Activated CD4-positive, alpha-beta T cell treated with anti-CD3 and anti-CD28 coated beads, Interleukin-10, Interleukin-2, amounts not matched to agents 100 ng/mL and 50 ng/mL, durations not matched to agents 16 hours and 8 hours (primary cell): ENCODE data around the gene AIMP2.
"Not testable (repeated sequence)": the region's sequence is repeated elsewhere in the genome, so short reads cannot be mapped to it uniquely, and the experiment has no call there.

ENCODE experiments used
- DNase-seq: peaks from one replicate; pipeline ENCODE4 v3.0.0-alpha.2; 2020

Gene AIMP2

GRCh38 chr7:6026820-6027311, 17.8 kb downstream of the AIMP2 start:
- no peak for DNase-seq

DNA sequence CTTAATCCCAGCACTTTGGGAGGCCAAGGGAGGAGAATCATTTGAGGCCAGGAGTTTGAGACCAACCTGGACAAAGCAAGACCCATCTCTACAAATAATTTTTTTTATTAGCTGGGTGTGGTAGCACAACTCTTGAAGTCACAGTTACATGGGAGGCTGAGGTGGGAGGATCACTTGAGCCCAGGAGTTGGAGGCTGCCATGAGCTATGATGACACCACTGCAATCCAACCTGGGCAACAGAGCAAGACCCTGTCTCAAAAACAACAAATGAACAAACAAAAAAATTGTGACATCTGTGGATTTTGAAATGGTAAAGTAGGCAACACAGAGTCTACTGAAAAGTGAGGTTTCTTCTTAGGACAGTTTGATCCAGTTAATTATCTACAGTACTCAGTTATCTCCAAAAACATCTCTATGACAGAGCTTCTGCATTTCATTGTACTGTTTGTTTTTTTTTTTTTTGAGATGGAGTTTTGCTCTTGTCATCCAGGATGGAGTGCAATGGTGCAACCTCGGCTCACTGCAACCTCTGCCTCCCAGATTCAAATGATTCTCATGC, 18.8 kb downstream of the AIMP2 start:
- DNase-seq, result no peak

DNA sequence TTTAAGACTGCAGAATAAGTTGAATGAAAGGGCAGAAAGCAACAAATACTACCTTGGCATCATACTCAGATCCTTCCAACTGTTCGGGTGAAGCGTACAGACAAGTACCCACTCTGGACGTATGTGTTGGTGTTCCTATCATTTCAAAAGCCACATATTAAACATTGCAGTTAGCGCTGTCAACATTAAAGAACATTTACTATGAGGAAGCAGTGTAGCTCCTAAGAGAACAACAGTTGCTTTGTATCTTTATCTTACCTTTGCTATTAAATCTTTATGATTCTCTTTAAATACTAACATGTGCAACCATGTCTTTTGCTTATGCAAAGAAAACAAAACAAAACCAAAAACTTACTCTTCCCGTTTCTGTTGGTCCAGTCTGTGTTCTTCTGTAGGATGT, 19.5 kb downstream of the AIMP2 start:
- no peak for DNase-seq

GRCh38 chr7:6030988-6031387, 21.9 kb downstream of the AIMP2 start, which contains the start of gene ANKRD61:
Gene ANKRD61 (plus strand): TSS chr7:6031376. CDS start chr7:6031376, 0 bp downstream.
- DNase-seq, result no peak

DNA sequence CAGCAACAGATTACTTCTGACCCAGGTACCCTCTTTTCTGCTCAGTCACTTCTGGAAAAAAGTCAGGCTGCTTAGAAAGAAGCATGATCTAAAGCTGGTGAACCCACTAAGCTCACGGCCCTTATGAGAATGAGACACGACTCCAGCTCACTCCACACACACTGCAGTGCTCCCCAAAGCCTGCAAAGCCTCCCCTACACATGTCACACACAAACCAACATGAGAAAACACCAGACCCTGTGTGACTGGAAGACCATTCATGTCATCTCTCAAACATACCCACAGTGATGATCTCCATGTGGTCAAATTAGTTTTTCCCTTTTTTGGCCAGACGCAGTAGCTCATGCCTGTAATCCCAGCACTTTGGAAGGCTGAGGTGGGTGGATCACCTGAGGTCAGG, 22.5 kb downstream of the AIMP2 start:
- no peak for DNase-seq

DNA sequence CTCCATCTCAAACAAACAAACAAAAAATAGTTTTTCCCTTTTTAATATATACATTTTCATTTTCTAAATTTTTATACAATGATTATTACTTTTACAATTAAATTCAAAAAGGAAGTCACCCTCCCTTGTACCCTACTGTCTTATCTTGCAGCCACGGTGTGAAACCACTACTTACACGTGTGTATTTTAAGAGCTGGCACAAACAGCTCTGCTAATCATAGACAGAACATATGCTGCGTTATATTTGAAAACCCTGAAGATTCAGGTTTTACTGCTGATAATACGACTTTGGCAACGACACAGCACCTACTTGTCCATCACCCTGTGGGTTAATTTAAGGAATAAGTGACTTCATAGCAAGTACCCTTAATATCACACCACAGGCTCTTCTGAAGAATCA, 23.1 kb downstream of the AIMP2 start:
- DNase-seq, result no peak

- DNase-seq, result no peak
These were observed 23.6 kb downstream of the AIMP2 start for GRCh38 chr7:6032641-6033040.

DNA sequence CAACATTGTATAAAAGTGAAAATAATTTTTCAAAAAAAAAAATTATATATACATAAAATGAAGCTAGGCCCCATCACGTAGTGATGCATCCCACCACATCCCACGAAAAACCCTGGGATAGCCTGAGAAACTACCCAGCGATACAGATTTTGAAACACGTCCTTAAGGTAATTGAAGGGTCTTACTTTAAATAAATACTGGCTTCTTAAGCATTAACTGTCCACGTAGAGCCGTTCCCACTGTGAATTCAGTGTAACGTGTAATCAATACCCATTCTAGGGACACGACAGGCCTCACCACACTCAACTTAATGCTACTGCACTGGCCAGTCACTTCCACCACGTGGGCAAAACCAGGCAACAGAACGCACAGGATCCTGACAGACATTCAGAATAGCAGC, 26.1 kb downstream of the AIMP2 start:
- no peak for DNase-seq

DNA sequence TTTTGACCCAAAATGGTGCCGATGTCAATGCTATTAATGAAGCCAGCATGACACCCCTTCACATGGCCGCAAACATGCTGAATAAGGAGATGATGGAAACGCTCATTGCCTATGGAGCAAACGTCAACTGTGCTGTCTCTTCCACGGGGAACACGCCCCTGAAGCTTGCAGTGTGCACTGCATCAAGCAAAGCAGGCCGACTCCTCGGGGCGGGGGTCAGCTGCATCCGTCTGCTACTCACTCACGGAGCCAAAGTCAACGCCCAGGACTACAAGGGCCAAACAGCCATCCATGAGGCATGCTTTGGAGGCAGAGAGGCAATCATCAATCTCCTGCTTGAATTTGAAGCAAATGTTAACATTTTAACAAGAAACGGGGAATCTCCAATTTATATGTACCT, 26.6 kb downstream of the AIMP2 start:
- no peak for DNase-seq

- no peak for DNase-seq
These were observed 40.7 kb downstream of the AIMP2 start for GRCh38 chr7:6049780-6050179.

- DNase-seq, result not testable (repeated sequence)
These were observed 42.1 kb downstream of the AIMP2 start for GRCh38 chr7:6051185-6051584.

- peak; percentile 15 for DNase-seq
These were observed 47.5 kb downstream of the AIMP2 start for GRCh38 chr7:6056616-6057015.

DNA sequence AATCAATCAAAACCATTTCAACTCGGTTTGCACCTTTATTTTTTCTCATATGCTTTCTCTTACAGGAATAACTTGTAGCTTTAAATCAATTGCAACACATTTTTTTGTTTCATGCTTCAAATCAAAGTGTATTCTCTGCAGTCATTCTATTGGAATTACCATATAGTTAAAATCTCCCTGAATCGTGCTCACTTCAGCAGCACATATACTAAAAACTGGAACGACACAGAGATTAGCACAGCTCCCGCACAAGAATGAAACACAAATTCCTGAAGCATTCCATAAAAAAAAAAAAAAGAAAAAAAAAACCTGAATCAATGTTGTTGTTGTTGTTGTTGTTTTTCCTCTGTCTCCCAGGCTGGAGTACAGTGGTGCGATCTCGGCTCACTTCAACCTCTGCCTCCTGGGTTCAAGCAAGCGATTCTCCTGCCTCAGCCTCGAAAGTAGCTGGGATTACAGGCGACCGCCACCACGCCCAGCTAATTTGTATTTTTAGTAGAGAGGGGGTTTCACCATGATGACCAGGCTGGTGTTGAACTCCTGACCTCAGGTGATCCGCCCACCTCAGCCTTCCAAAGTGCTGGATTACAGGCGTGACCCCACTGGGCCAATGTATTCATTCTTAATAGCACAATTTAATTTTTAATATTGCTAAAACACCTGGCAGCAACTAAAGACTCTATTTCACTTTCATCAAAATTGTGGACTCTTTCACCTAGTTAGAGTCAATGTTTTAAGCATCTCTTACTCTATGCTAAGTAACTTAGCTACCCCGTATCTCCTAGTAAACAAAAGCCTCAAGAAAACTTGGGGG, 48.5 kb downstream of the AIMP2 start:
- no peak for DNase-seq

- not testable (repeated sequence) for DNase-seq
These were observed 50.9 kb downstream of the AIMP2 start for GRCh38 chr7:6059941-6060340.

DNA sequence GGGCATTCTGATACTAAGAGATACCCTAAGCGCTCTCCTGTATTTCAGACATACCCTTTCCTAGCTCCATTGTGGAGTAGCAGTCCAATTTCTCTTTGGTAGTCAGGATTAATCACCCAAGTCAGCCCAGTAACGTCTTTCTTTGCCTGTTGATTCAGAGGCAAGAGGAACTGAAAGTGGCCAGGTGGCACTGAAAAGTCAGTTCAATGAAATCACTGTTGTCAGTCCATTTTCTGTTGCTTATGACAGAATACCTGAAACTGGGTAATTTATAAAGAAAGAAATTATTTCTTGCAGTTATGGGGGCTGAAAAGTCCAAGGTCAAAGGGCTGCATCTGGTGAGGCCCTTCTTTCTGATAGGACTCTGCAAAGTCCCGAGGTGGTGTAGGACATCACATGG, 62.3 kb downstream of the AIMP2 start:
- DNase-seq, result no peak
